ENCODE measurements around the gene VEGFB.
A peak's percentile ranks its signal among the peaks of the same experiment; 100 is the strongest.

Gene VEGFB

GRCh38 chr11:64211181-64211872 is 23.1 kb upstream of the VEGFB start:
- DNase-seq = no peak

- no peak for DNase-seq
These were observed 17.5 kb upstream of the VEGFB start for GRCh38 chr11:64216879-64217278.

DNA sequence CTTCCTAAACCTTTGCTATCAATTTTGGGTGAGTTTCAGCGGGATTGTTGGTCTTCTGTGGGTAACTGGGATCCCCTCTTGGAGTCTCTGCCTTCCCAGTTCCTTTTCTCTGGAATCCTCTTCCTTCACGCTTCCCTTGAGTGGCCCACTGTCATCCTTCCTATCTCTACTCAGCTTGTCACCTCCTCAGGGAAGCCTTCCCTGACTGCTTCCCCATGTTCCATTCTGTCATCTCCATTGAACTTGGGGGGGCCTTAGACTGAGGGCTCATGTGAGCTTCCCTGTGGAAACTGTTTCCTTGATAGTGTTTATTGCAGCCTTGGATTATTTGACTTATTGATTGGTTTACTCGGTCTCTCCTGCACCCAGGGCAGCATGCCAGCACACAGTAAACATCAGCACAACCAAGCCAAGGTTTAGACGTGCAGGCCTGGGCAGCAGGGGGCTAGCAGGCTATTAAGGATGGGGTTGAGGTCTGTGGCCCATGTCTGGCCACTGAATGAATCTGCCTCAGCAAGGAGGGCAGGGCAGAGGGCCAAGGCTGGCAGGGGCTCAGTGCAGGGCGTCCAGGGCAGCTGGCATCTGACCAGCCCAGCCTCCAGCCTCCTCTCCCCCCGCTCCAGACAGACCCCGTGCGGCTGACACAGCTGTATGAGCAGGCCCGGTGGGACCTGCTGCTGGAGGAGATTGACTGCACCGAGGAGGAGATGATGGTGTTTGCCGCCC is 15.6 kb upstream of the VEGFB start:
- no peak for DNase-seq

- DNase-seq = no peak
These were observed 15.1 kb upstream of the VEGFB start for GRCh38 chr11:64219354-64219684.

GRCh38 chr11:64219755-64220154 is 14.6 kb upstream of the VEGFB start:
- no peak for DNase-seq

- no peak for DNase-seq
These were observed 14.1 kb upstream of the VEGFB start for GRCh38 chr11:64220271-64220670.

DNA sequence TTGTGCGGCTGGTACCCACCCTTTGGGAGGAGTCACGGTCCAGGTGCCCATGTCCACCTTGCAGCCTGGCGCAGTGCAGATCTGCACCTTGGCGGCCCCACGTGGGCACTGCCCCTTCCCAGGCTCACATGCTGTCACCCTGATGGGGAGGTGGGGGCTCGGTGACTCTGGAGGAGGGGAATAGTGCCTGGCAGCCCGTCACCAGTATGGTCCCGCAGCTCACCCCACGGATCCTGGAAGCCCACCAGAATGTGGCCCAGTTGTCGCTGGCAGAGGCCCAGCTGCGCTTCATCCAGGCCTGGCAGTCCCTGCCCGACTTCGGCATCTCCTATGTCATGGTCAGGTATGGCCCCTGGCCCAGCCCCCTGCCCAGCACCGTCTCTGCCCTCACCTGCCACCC is 13.6 kb upstream of the VEGFB start:
- no peak for DNase-seq

GRCh38 chr11:64222651-64223000 is 11.8 kb upstream of the VEGFB start:
- no peak for DNase-seq

DNA sequence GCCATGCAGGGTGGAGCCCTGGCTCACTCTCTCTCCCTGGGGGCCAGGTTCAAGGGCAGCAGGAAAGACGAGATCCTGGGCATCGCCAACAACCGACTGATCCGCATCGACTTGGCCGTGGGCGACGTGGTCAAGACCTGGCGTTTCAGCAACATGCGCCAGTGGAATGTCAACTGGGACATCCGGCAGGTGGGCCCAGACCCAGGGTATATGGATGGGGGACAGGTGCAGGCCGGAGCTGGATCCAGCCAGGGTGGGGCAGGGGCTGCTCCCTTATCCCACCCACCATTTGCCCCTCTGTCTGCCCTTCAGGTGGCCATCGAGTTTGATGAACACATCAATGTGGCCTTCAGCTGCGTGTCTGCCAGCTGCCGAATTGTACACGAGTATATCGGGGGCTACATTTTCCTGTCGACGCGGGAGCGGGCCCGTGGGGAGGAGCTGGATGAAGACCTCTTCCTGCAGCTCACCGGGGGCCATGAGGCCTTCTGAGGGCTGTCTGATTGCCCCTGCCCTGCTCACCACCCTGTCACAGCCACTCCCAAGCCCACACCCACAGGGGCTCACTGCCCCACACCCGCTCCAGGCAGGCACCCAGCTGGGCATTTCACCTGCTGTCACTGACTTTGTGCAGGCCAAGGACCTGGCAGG is 11.3 kb upstream of the VEGFB start:
- no peak for DNase-seq

DNA sequence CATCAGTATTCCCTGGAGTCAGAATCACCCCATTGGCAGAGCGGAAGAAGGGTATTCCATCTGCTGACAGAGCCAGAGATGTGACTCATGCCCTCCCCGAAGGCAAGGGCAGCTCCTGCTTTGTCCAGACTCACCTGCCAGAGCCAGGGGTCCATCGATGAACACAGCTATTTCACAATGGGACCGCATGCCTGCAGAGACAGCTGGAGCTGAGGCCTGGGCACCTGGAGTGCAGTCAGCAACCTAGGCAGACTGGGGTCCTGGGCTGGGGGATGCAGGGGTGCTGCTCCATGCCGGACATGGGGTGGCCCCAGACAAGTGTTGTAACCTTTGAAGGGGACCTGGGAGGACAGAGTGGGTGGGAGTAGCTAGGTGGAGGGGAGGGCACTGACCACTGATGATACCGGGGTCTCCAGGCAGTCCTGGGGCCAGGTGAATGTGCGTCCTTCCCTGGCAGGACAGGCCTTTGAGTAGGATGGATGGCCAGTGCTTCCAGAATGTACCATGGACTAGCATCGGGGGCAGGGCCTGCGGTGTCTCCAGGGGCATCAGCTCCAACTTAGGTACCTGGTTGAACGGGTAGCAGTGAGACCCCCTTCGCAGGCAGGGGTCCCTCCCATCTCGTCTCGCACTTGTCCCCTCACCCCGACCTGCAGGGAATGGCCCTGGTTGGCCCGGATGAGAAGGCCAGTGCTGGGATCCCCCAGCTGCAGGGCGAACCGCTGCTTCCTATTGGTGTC is 10.1 kb upstream of the VEGFB start:
- DNase-seq = no peak

DNA sequence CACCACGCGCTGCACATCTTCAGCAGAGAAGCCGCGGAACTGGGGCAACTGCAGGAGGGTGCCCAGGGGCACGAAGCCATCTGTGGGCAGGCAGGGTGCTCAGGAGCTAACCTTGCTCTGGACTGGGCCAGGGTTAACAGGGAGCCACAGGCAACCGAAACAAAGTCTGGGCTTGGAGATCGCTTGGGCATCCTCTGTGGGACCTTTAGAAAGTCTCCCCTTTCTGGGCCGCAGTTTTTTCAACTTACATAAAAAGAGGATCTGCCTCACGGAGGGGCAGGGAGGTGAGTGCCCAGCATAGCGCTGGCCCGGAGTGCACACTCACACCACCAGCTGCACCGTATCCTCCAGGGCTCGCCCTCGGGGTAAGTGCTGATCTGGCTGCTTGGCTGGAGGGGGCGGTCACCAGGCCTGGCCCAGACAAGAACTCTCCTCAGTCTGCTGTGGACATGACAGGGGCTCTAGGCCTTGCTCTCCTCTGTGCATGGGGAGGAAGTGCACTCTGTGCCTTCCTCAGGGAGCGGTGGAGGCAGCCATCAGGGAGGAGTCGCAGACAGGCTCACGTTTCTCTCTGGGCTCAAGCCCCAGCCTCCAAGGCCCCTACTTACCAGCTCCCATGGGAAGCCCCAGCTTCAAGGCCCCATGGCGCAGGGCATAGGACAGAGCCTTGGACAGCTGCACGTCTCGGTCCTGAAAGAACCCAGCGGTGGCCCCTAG is 9.3 kb upstream of the VEGFB start:
- no peak for DNase-seq

DNA sequence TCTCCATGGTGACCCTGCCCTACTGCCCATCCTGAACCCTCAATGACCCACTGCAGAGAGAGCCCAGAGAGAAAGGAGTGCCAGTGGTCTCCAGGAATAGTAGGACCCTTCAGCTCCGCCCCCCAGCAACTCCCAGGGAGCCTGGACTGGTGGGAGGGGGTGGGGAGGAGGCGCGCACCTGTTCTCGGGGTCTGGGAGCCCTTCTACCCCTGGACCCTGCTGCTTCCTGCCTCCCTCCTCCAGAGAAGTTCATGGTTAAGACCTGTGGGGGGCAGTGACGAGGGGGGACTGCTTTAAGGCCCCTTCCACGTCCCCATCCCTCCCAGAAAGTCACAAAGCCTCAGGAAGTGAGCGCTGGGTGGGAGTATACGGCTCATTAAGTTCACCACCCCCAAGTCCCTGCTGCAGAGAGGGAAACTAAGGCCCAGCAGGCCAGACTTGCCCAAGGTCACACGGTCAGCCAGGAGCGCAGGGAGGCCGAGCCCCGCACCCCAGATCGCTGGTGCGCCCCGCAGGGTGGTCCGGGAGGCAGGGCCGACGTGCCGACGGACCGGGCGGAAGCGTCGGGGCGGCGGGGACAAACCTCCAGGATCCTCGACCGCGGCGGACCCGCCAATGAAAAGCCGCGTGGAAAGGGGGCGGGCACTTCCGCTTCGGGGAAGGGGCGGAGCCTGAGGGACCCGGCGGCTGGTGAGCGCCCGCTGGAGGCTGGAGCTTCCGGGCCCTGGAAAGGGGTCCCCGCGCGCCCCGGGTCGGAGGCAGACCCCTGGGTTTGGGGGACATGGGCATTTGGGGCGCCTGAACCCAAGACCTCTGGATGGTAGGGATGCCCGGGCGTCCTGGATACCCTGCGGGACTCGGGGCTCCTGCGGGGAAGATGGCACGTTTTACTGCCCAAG is 8.5 kb upstream of the VEGFB start, which contains the start of the genes NUDT22 and TRPT1:
Gene NUDT22 (plus strand): TSS at position 667 of the 899 bp plus-strand sequence. CDS start 379 bp downstream, outside the sequence.
Gene TRPT1 (minus strand): TSS at position 579 of the 899 bp plus-strand sequence. CDS start 326 bp downstream, at position 253.
- peak; percentile 88 to 93 for DNase-seq

DNA sequence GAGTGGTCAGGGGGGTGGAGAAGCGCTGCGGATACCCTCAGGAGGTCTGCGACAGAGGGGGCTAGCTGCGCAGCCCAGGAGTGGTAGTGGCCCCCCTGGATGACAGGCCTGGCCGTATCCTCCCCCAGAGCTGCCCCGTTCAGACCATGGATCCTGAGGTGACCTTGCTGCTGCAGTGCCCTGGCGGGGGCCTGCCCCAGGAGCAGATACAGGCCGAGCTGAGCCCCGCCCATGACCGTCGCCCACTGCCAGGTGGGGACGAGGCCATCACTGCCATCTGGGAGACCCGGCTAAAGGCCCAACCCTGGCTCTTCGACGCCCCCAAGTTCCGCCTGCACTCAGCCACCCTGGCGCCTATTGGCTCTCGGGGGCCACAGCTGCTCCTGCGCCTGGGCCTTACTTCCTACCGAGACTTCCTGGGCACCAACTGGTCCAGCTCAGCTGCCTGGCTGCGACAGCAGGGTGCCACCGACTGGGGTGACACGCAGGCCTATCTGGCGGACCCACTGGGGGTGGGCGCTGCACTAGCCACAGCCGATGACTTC is 7.8 kb upstream of the VEGFB start:
- peak; percentile 46 to 56 for DNase-seq

DNA sequence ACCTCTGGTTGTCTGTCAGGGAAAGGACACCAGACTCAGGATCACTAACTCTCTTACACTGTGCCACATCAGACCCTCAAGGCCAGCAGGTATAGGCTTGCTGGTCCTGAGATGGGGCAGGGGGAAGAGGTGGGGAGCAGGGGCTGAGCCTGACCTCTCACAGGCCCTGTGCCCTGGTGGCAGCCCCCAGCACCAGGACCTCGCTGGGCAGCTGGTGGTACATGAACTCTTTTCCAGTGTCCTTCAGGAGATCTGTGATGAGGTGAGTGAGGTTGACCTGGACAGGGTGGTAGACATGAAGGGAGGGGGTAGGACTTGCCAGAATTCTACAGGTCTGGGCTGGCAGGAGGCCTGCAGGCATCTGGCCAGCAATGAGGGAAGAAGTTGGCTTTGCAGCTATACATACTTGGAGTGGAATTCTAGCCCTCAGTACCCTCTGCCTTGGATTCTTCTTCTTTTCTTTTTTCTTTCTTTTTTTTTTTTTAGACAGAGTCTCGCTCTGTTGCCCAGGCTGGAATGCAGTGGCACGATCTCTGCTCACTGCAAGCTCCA is 6.9 kb upstream of the VEGFB start:
- no peak for DNase-seq

DNA sequence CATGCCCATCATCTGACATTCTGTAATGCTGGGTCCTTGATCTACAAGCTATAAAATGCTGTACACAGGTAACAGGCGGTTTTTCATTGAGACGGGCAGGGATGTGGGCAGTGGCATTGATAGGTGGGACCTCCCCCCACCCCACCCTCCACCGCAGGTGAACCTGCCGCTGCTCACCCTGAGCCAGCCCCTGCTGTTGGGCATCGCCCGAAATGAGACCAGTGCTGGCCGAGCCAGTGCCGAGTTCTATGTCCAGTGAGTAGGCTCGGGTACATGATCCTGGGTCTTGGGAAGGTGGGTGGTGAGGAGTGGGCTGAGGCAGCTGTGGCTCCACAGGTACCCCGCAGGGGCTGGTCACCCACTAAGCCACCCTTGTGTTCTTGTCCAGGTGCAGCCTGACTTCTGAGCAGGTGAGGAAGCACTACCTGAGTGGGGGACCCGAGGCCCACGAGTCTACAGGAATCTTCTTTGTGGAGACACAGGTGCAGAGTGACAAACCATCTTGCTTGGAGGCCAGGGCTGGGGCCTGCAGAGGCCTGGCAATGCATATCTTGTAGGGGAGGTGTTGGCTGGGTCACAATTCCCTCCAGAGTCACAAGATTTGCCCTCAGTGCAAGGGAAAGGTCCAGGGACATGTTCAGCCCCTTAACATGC is 5.2 kb upstream of the VEGFB start:
- no peak for DNase-seq

GRCh38 chr11:64229744-64230170 is 4.6 kb upstream of the VEGFB start:
- no peak for DNase-seq

DNA sequence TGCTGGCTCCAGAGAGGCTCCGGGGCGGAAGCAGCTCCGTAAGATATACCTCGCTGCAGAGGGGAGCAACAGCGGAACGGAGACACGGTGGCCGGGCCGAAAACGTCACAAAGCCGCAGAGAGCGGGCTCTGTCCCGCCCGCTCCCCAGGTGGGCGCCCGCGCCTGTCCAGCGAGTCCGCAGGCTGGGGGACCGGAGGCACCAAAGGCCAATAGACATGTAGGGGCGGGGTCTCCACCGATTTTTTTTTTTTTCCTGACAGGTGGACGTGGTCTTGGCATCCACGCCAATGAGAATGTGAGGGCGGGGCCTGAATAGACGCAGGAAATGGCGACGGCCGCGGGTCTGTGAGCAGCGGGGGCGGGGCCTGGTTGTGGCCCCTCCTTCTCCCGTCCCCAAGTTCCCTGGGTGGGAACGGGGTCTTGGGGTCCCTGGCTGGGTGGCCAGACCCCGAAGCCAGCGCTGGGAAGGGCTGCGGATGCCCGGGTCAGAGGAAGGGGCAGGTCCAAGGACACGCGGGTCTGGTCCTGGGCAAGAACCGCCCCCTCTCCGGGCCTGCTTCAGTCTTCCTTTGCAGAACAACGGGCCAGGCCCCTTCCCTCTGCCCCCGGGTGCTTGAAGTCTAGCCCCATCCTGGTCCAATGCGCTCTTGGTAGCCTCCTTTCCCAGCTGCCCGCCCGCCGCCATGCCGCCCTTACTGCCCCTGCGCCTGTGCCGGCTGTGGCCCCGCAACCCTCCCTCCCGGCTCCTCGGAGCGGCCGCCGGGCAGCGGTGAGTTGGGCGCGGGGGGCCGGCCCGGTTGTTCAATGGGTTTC is 4.0 kb upstream of the VEGFB start, which contains the start of gene DNAJC4:
Gene DNAJC4 (plus strand): TSS at position 378 of the 814 bp plus-strand sequence. CDS start 307 bp downstream, at position 685.
- peak; percentile 83 to 84 for DNase-seq

GRCh38 chr11:64230985-64231365 is 3.4 kb upstream of the VEGFB start:
- no peak for DNase-seq

GRCh38 chr11:64231546-64231945 is 2.8 kb upstream of the VEGFB start:
- DNase-seq = no peak

All from stimulated activated CD4-positive, alpha-beta T cell treated with anti-CD3 and anti-CD28 coated beads, Interleukin-4, amount 100 ng/mL, for 4 hours (primary cell).